ENCODE data around the gene BPIFB6.

Gene BPIFB6

GRCh38 chr20:33022694-33023438, 8.6 kb upstream of the BPIFB6 start:
- no peak overlapping the region for H3K4me3 ChIP-seq (ENCODE audit: low read depth, low read length)
- no peak for DNase-seq (ENCODE audit: low read depth)
- TF ChIP-seq CTCF (IDR thresholded peaks at IDR 0.05; ENCODE audit: low read depth, low read length, missing control alignments) = no peak

GRCh38 chr20:33023439-33024242, 7.8 kb upstream of the BPIFB6 start:
- H3K4me3 ChIP-seq (ENCODE audit: low read depth, low read length) = no peak overlapping the region
- no peak for TF ChIP-seq CTCF (IDR thresholded peaks at IDR 0.05; ENCODE audit: low read depth, low read length, missing control alignments)
- no peak for DNase-seq (ENCODE audit: low read depth)

GRCh38 chr20:33024243-33024560, 7.2 kb upstream of the BPIFB6 start:
- DNase-seq (ENCODE audit: low read depth) = no peak
- no peak overlapping the region for H3K4me3 ChIP-seq (ENCODE audit: low read depth, low read length)
- no peak for TF ChIP-seq CTCF (IDR thresholded peaks at IDR 0.05; ENCODE audit: low read depth, low read length, missing control alignments)

- DNase-seq (ENCODE audit: low read depth) = no peak
- TF ChIP-seq CTCF (IDR thresholded peaks at IDR 0.05; ENCODE audit: low read depth, low read length, missing control alignments) = no peak
- H3K4me3 ChIP-seq (ENCODE audit: low read depth, low read length) = no peak overlapping the region
These were observed 6.7 kb upstream of the BPIFB6 start for GRCh38 chr20:33024609-33025317.

- H3K4me3 ChIP-seq (ENCODE audit: low read depth, low read length) = no peak overlapping the region
- no peak for DNase-seq (ENCODE audit: low read depth)
- no peak for TF ChIP-seq CTCF (IDR thresholded peaks at IDR 0.05; ENCODE audit: low read depth, low read length, missing control alignments)
These were observed 6.1 kb upstream of the BPIFB6 start for GRCh38 chr20:33025318-33025876.

GRCh38 chr20:33026072-33026778, 5.2 kb upstream of the BPIFB6 start:
- no peak overlapping the region for H3K4me3 ChIP-seq (ENCODE audit: low read depth, low read length)
- TF ChIP-seq CTCF (IDR thresholded peaks at IDR 0.05; ENCODE audit: low read depth, low read length, missing control alignments) = no peak
- no peak for DNase-seq (ENCODE audit: low read depth)

All from GM12864 (cell line).